Vagina (tissue), 2 donors: Measurements from ENCODE around the gene POLN. TPM values are rescaled to one million over a fixed set of nuclear protein-coding genes. Genes with fewer than 3 reads are reported as not detected.

Source experiments
- DNase-seq, 2 donors: peaks; one replicate each; pipeline ENCODE4 v3.0.0-alpha.2; 2017; ENCODE audit errors: extremely low spot score in 2 of 2
- H3K27ac ChIP-seq: fragments of 200-600 bp; sonication (generic); one replicate; pipeline ENCODE4 v1.5.1; 2019
- H3K27me3 ChIP-seq: fragments of 200-600 bp; sonication (generic); one replicate; pipeline ENCODE4 v1.5.1; 2019
- H3K36me3 ChIP-seq, 2 donors: fragments of 200-600 bp; sonication (generic); one replicate each; pipeline ENCODE4 v1.5.1; 2017 to 2019
- H3K4me1 ChIP-seq: fragments of 200-600 bp; sonication (generic); one replicate; pipeline ENCODE4 v1.5.1; 2019
- H3K4me3 ChIP-seq, 2 donors: fragments of 200-600 bp; sonication (generic); 1 replicate in 1 of 2; 2 replicates in 1 of 2; pipeline ENCODE4 v1.5.1; 2016 to 2019
- H3K9me3 ChIP-seq: fragments of 200-600 bp; sonication (generic); one replicate; pipeline ENCODE4 v1.5.1; 2019
- POLR2A ChIP-seq, 2 donors: fragments of 450-650 bp; IDR thresholded peaks; one replicate each; pipeline ENCODE4 v1.6.1; 2017; ENCODE audit warnings: antibody characterized with exemption in 2 of 2, mild to moderate bottlenecking in 2 of 2, moderate library complexity in 2 of 2
- POLR2AphosphoS5 ChIP-seq, 2 donors: sonication (generic); formaldehyde crosslinking; IDR thresholded peaks; one replicate each; pipeline ENCODE4 v1.9.0; 2017; ENCODE audit warnings: antibody characterized with exemption in 2 of 2, mild to moderate bottlenecking in 2 of 2, low read depth in 1 of 2; ENCODE audit not compliant: insufficient read depth in 1 of 2
- intact Hi-C: fragments of 100-400 bp; cut with DNase I; formaldehyde crosslinking; loops from one replicate; pipeline ENCODE4 v1.15.1; 2023
- total RNA-seq: library from RNA; depleted of rRNA; stranded (reverse); fragments of >200 nt; gene quantifications from one replicate; pipeline ENCODE4 v1.2.3, GENCODE V29; 2016
- TF ChIP-seq, protein P1 (sequence below), 3 experiments: fragments of 450-650 bp in 2 of 3; fragments of 200-600 bp in 1 of 3; sonication (generic) in 1 of 3; IDR thresholded peaks; one replicate each; pipeline ENCODE4 v1.5.1; 2017 to 2019; ENCODE audit warnings: antibody characterized with exemption in 3 of 3, mild to moderate bottlenecking in 2 of 3, moderate library complexity in 2 of 3

Gene POLN
- total RNA-seq, 1 donor from 2014 or later, result 3.9 TPM

DNA sequence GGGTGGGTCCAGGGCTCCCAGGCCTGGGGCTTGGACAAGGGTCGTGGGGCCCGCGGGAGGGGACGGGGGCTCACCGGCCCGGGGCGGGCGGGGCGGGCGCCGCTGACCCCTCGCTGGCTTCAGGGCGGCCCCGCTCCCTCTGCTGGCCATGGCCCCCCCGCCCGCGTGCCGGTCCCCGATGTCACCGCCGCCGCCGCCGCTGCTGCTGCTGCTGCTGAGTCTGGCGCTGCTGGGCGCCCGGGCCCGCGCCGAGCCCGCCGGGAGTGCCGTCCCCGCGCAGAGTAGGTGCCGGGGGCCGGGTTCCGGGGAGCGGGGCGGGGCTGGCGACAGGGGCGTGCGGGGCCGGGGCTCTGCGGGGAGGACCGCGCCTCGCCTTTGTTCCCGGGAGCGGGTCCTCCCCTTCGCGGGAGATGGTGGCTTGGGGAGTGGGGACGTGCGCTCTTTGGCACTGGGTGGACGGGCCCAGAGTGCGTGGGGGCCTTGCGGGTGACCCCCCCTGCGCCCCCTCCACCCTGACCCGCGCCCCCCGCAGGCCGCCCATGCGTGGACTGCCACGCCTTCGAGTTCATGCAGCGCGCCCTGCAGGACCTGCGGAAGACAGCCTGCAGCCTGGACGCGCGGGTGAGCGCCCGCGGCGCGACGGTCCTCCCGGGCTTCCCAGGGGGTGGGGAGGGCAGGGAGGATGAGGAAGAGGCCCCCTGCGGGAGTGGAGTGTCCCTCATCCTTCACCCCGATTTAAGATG is 199.5 kb downstream of the POLN start:
- H3K27me3 ChIP-seq, result peaks cover 6% of the 10 kb centered on the region

DNA sequence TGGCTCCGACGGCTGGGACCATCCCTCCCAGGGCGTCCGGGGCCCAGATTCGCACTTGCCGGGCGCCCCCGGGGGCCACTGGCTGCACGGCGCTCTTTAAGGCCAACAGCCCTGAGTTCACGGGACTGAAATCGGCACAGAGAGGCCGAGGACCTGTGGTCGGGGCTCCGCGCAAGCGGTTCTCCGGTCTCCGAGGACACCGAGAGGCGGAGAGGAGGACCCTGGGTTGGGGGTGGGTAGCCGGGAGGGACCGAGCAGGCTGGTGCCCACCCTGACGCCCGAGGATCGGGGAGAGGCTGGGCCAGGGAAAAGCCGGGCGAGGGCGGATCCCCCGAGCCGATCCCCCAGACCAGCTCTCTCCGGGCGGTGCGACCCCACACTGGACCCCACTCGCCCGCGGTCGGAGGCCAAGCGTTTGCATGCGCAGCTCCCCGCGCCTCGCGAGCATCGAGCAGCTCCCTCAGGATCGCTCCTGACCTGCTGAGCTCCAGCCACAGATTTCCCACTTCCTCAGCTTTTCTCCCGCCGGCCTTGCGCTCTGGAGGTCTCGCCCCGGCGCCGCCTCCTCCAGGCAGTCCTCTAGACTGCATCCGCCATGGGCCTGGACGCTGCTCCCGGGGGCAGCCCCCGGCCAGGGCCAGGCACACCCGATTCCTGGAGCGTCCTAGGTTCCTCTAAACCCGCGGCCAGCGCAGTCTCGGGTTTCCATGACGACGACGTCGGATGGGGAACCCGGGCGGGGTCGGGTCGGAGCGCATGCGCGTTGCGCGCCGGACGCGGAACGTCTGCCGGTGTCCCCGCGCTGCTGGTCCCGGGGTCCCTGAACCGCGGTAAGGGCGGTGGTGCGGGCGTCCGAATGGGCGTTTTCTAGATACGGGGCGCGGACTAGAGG is 200.4 kb downstream of the POLN start:
- DNase-seq, result peak in 1 of 2 donors; percentile 91

More for the DNA sequence above, 199.5 kb downstream of the POLN start:
- H3K36me3 ChIP-seq, result no peaks in the 10 kb centered on the region
- no peaks in the 10 kb centered on the region for H3K9me3 ChIP-seq
- TF ChIP-seq POLR2AphosphoS5 (IDR thresholded peaks at IDR 0.05; ENCODE audit: insufficient read depth in 1 of 2, low read depth in 1 of 2), result no peak
- TF ChIP-seq POLR2A (IDR thresholded peaks at IDR 0.05), result no peak
- TF ChIP-seq, protein P1, sequence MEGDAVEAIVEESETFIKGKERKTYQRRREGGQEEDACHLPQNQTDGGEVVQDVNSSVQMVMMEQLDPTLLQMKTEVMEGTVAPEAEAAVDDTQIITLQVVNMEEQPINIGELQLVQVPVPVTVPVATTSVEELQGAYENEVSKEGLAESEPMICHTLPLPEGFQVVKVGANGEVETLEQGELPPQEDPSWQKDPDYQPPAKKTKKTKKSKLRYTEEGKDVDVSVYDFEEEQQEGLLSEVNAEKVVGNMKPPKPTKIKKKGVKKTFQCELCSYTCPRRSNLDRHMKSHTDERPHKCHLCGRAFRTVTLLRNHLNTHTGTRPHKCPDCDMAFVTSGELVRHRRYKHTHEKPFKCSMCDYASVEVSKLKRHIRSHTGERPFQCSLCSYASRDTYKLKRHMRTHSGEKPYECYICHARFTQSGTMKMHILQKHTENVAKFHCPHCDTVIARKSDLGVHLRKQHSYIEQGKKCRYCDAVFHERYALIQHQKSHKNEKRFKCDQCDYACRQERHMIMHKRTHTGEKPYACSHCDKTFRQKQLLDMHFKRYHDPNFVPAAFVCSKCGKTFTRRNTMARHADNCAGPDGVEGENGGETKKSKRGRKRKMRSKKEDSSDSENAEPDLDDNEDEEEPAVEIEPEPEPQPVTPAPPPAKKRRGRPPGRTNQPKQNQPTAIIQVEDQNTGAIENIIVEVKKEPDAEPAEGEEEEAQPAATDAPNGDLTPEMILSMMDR (IDR thresholded peaks at IDR 0.05), result no peak
- DNase-seq, result peak; percentile 37 to 79
- peak overlapping the region; percentile 63 to 68 for H3K4me3 ChIP-seq
- intact Hi-C loops, result no loop called here
- H3K27ac ChIP-seq, result no peak overlapping the region
- peaks cover 24% of the 10 kb centered on the region for H3K4me1 ChIP-seq

GRCh38 chr4:2040391-2041238 is 201.3 kb downstream of the POLN start:
- intact Hi-C loops, result no loop called here
- TF ChIP-seq, protein P1 (IDR thresholded peaks at IDR 0.05), result no peak
- no peak for TF ChIP-seq POLR2AphosphoS5 (IDR thresholded peaks at IDR 0.05; ENCODE audit: insufficient read depth in 1 of 2, low read depth in 1 of 2)
- TF ChIP-seq POLR2A (IDR thresholded peaks at IDR 0.05), result no peak
- Histone ChIP-seq H3K4me3 (peak overlapping the region; percentile 63 to 68), H3K27me3 (peaks cover 6% of the 10 kb centered on the region), H3K36me3 (no peaks in the 10 kb centered on the region), H3K9me3 (no peaks in the 10 kb centered on the region), H3K4me1 (peaks cover 24% of the 10 kb centered on the region), H3K27ac (no peak overlapping the region)
- no peak for DNase-seq

More for the DNA sequence above, 200.4 kb downstream of the POLN start:
- Histone ChIP-seq H3K27ac (no peak overlapping the region), H3K36me3 (no peaks in the 10 kb centered on the region), H3K4me3 (peak overlapping the region; percentile 63 to 68), H3K4me1 (peaks cover 24% of the 10 kb centered on the region), H3K27me3 (peaks cover 6% of the 10 kb centered on the region), H3K9me3 (no peaks in the 10 kb centered on the region)
- TF ChIP-seq POLR2AphosphoS5 (IDR thresholded peaks at IDR 0.05; ENCODE audit: insufficient read depth in 1 of 2, low read depth in 1 of 2) (no peak), POLR2A (IDR thresholded peaks at IDR 0.05) (no peak)
- TF ChIP-seq, protein P1 (IDR thresholded peaks at IDR 0.05), result no peak
- intact Hi-C loops, result no loop called here

- peaks cover 6% of the 10 kb centered on the region for H3K27me3 ChIP-seq
- intact Hi-C loops, result no loop called here
Measured at GRCh38 chr4:2036866-2037265, 205.1 kb downstream of the POLN start.

More at GRCh38 chr4:2036866-2037265, 205.1 kb downstream of the POLN start:
- no peaks in the 10 kb centered on the region for H3K36me3 ChIP-seq
- peaks cover 18% of the 10 kb centered on the region for H3K4me1 ChIP-seq
- H3K27ac ChIP-seq, result no peak overlapping the region
- H3K9me3 ChIP-seq, result no peaks in the 10 kb centered on the region
- H3K4me3 ChIP-seq, result no peak overlapping the region
- TF ChIP-seq POLR2A (IDR thresholded peaks at IDR 0.05), result no peak
- TF ChIP-seq, protein P1 (IDR thresholded peaks at IDR 0.05), result no peak
- no peak for TF ChIP-seq POLR2AphosphoS5 (IDR thresholded peaks at IDR 0.05; ENCODE audit: insufficient read depth in 1 of 2, low read depth in 1 of 2)
- DNase-seq, result no peak
